ENCODE data around the gene LILRA5.

- TF ChIP-seq POLR2AphosphoS5 (IDR thresholded peaks at IDR 0.05; ENCODE audit: low read length) (no peak), NR2F1 (conservative IDR thresholded peaks at IDR 0.05) (no peak), POLR2A (IDR thresholded peaks at IDR 0.05; ENCODE audit: low read depth, low read length) (no peak)
Measured at GRCh38 chr19:54273821-54274220, 39.1 kb downstream of the LILRA5 start.
